Erythroblast (primary cell): Measurements from ENCODE around the gene ALLC.

Experiments
- DNase-seq, 2 experiments: peaks; one replicate each; lab custom pipeline; 2025; lab: John Stamatoyannopoulos, UW
- GATA1 ChIP-seq: IDR thresholded peaks from 2 replicates; pipeline ENCODE4 v1.6.1; 2011; ENCODE audit warnings: low read depth, mild to moderate bottlenecking, control low read depth, low read length, moderate library complexity
- POLR2A ChIP-seq: IDR thresholded peaks from 2 replicates; pipeline ENCODE4 v1.6.1; 2011; ENCODE audit warnings: mild to moderate bottlenecking, low read length

Gene ALLC

DNA sequence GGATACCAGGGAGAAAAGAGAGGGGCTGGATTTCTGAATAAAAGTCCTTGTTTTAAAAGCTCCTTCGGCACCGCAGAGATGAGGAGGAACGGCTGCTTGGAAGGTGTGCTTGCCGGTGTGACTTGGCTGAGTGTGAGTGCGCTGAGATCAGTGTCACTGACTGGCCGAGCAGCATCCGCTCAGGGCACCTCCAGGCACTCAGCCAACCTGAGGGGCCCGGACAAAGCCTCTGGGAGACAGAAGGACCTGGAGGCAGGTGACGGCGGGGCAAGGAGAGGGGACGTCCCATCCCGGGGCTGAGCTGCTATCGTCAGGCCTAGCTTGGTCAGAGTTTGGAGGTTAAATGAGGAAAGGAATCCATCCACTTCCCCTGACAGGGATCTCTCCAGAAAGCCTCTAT is 16.8 kb upstream of the ALLC start:
- no peak for TF ChIP-seq GATA1
- DNase-seq: no peak

GRCh38 chr2:3641841-3642421 is 16.1 kb upstream of the ALLC start:
- DNase-seq: no peak
- no peak for TF ChIP-seq POLR2A
- no peak for TF ChIP-seq GATA1

- TF ChIP-seq GATA1 (no peak), POLR2A (no peak)
- DNase-seq: no peak
Observed at GRCh38 chr2:3642521-3643215, 15.3 kb upstream of the ALLC start.

GRCh38 chr2:3643371-3644245 is 14.4 kb upstream of the ALLC start:
- no peak for DNase-seq
- no peak for TF ChIP-seq GATA1
- no peak for TF ChIP-seq POLR2A

- no peak for TF ChIP-seq GATA1
- TF ChIP-seq POLR2A: no peak
- no peak for DNase-seq
Observed at GRCh38 chr2:3644246-3644525, 13.8 kb upstream of the ALLC start.

DNA sequence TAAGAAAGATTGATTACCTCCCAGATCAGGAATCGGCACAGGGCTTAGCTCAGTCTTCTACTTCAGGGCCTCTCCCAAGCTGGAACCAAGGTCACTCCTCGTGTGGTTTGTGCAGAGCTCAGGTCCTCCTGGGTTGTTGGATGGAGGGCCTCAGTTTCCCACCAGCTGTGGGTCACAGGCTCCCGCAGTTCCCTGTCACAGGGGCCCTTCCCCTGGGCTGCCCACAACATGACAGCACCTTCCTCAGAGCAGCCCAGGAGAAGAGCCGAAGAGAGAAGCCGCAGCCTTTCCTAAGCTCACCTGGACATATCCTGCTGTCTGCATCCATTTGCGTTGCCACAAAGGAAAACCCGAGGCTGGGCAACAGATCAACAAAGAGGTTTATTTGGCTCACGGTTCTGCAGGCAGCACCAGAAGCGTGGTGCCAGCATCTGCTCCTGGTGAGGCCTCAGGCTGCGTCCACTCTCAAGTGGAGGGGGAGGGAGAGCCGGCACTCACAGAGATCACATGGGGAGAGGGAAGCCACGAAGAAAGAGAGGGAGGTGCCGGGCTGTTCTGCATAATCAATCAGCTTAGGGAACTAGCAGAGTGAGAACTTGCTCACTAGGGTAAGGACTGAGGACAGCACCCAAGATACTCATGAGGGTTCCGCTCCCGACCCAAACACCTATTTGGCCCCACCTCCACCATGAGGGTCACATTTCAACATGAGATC is 13.0 kb upstream of the ALLC start:
- no peak for TF ChIP-seq POLR2A
- TF ChIP-seq GATA1: no peak
- no peak for DNase-seq

DNA sequence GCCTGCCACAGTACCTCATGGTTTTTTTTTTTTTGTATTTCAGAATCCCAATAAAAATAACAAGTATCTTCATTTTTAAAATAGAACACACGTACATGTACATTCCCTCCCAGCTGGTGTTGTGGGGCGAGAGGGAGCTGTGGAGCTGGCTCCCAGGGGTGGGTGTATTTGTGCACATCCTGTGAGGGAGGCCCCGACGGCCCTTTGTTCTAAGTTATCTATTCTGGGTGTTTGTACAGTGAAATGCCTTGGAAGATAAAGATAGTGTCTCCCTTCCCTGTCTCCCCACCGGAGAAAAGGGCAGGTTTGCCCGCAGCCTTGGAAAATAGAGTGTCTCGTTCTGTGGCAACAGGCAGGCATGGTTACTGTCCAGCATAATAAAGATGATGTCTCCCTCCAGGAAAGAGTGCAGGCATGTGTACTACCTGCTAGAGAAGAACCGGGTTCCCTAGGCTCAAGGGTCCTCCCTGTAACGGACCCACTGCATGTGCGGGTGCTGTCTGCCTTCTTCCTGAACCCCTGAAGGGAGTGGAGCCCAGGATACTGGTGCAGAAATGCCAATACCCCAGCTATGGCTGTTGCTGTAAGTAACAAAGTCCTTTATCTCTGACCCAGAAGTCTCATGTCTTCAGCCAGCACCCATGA is 12.1 kb upstream of the ALLC start:
- DNase-seq: no peak
- TF ChIP-seq GATA1 (no peak), POLR2A (no peak)

DNA sequence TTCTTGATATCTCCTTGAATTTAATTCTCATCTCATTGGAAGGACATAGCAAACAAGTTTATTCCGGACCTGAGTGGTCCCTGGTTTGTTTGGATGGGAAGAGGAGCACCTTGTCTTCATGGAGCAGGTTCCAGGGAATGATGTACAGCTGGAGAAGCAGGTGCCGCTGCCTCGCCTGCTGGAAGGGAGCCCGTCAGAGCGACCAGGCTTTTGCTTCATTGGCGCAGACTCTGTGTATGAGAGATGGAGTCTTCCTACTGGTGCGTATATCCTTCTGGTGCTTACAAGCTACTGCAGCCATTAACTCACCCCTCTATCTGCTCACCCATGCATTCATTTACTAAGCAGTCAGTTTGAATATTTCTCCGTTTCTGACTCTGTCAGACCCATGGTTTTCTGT is 11.6 kb upstream of the ALLC start:
- DNase-seq: no peak
- TF ChIP-seq GATA1: no peak
- no peak for TF ChIP-seq POLR2A

- TF ChIP-seq GATA1 (no peak), POLR2A (no peak)
- no peak for DNase-seq
Observed at GRCh38 chr2:3647246-3647645, 10.8 kb upstream of the ALLC start.

DNA sequence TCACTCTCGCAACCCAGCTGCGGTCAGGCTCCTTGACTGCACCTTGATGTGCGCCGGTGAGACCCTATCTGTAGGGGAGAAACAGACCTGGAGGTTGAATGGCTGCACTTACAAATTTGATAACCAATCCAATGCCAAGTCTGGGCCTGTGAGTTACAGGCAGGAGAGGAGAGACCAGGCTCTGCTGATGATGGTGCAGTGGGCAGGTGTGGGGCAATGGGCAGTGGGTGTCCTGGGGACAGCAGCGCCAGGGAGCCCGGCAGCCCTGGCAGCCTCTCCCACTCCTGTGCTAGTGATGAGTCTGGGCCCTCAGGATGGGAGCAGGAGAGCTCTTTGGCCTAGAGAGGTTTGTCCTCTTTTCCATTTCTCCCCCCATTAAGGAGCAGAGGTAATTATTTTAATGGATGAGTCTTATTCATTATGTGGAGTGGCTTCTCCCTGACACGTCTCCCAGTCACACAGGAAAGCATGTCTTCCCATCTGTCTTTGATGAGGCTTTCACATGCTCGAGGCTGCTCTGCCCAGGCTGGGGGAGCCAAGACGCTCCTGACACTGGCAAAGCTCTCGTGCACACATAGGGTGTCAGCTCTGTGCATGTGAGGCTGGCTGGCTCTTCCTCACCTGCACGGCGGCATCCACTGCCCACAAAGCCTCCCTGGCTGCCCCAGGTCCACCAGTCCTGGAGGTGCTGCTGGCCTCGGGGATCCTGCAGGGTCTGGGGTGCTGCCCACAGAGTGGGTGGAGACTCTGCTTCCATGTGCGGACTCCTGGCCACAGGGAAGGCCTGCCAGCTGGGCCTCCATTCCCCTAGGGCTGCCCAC is 10.0 kb upstream of the ALLC start:
- no peak for DNase-seq
- TF ChIP-seq GATA1: no peak
- no peak for TF ChIP-seq POLR2A

GRCh38 chr2:3648652-3649177 is 9.3 kb upstream of the ALLC start:
- DNase-seq: no peak
- TF ChIP-seq POLR2A (no peak), GATA1 (no peak)

- DNase-seq: no peak
- TF ChIP-seq GATA1 (no peak), POLR2A (no peak)
Observed at GRCh38 chr2:3649581-3649980, 8.4 kb upstream of the ALLC start.

- no peak for DNase-seq
- TF ChIP-seq POLR2A: no peak
- no peak for TF ChIP-seq GATA1
Observed at GRCh38 chr2:3650140-3650920, 7.7 kb upstream of the ALLC start.
